Neural cell (in vitro differentiated cells): Measurements from ENCODE around the gene DNAJC11. TPM values are rescaled to one million over a fixed set of nuclear protein-coding genes. Genes with fewer than 3 reads are reported as not detected.

Experiments used
- H2AFZ ChIP-seq: fragments of 200-600, 300-800 bp; sonication (generic), shearing (Covaris generic); 2 replicates; pipeline ENCODE4 v1.6.0; 2014; ENCODE audit warnings: low read depth, mild to moderate bottlenecking, antibody characterized with exemption, low read length, moderate library complexity
- H3F3A ChIP-seq: fragments of 200-600 bp; shearing (Covaris generic); 2 replicates; pipeline ENCODE4 v1.6.1; 2016; ENCODE audit warnings: mild to moderate bottlenecking, moderate library complexity, mixed read lengths, antibody characterized with exemption, low read length; ENCODE audit not compliant: insufficient read depth, poor library complexity, severe bottlenecking
- H3K27ac ChIP-seq: fragments of 200-600, 300-800 bp; sonication (generic), shearing (Covaris generic); 2 replicates; pipeline ENCODE4 v1.5.1; 2014; ENCODE audit warnings: mild to moderate bottlenecking, low read length, moderate library complexity
- H3K27me3 ChIP-seq: fragments of 300-800, 200-600 bp; sonication (generic), shearing (Covaris generic); 2 replicates; pipeline ENCODE4 v1.6.0; 2014; ENCODE audit warnings: mild to moderate bottlenecking, low read depth, low read length, moderate library complexity; ENCODE audit not compliant: insufficient read depth
- H3K36me3 ChIP-seq: fragments of 300-800, 200-600 bp; sonication (generic), shearing (Covaris generic); 2 replicates; pipeline ENCODE4 v1.5.1; 2014; ENCODE audit warnings: mild to moderate bottlenecking, antibody characterized with exemption, low read length, moderate library complexity; ENCODE audit not compliant: insufficient read depth
- H3K4me2 ChIP-seq: fragments of 300-800, 200-600 bp; sonication (generic), shearing (Covaris generic); 2 replicates; pipeline ENCODE4 v1.6.0; 2014; ENCODE audit warnings: mild to moderate bottlenecking, low read length
- H3K4me3 ChIP-seq: fragments of 300-800, 200-600 bp; sonication (generic), shearing (Covaris generic); 2 replicates; pipeline ENCODE4 v1.5.1; 2014; ENCODE audit warnings: mild to moderate bottlenecking, low read length, moderate library complexity
- H3K79me2 ChIP-seq: fragments of 200-600 bp; shearing (Covaris generic); replicated peaks from 2 replicates; pipeline ENCODE4 v1.6.0; 2014; ENCODE audit warnings: mild to moderate bottlenecking, low read length, moderate library complexity; ENCODE audit not compliant: insufficient read depth
- H3K9ac ChIP-seq: fragments of 300-800, 200-600 bp; sonication (generic), shearing (Covaris generic); 2 replicates; pipeline ENCODE4 v1.6.1; 2016; ENCODE audit warnings: mild to moderate bottlenecking, low read length, mixed read lengths
- H3K9me2 ChIP-seq: fragments of 200-600 bp; shearing (Covaris generic); 2 replicates; pipeline ENCODE4 v1.6.1; 2016; ENCODE audit warnings: mild to moderate bottlenecking, low read length, mixed read lengths; ENCODE audit not compliant: insufficient read depth
- H3K9me3 ChIP-seq: fragments of 200-600, 300-800 bp; sonication (generic), shearing (Covaris generic); 2 replicates; pipeline ENCODE4 v1.6.1; 2016; ENCODE audit warnings: mild to moderate bottlenecking, mixed run types, low read length, moderate library complexity, mixed read lengths
- H4K20me1 ChIP-seq: fragments of 200-600 bp; shearing (Covaris generic); 2 replicates; pipeline ENCODE4 v1.6.1; 2016; ENCODE audit warnings: mild to moderate bottlenecking, mixed run types; ENCODE audit not compliant: insufficient read depth
- EP300 ChIP-seq: fragments of 450-650 bp; conservative IDR thresholded peaks from 2 replicates; pipeline ENCODE4 v1.6.1; 2014; ENCODE audit warnings: antibody characterized with exemption, mild to moderate bottlenecking, moderate library complexity; ENCODE audit not compliant: poor library complexity, severe bottlenecking
- EZH2 ChIP-seq: fragments of 200-600, 300-800 bp; shearing (Covaris generic), sonication (generic); IDR thresholded peaks from 2 replicates; pipeline ENCODE4 v1.6.1; 2014; ENCODE audit warnings: antibody characterized with exemption, low read length, borderline replicate concordance, mild to moderate bottlenecking; ENCODE audit not compliant: insufficient read depth, poor library complexity, severe bottlenecking
- MXI1 ChIP-seq: fragments of 450-650 bp; conservative IDR thresholded peaks from 2 replicates; pipeline ENCODE4 v1.6.1; 2014; ENCODE audit warnings: antibody characterized with exemption, mild to moderate bottlenecking; ENCODE audit not compliant: poor library complexity, severe bottlenecking
- POLR2AphosphoS5 ChIP-seq: IDR thresholded peaks from 2 replicates; pipeline ENCODE4 v1.6.1; 2012
- RAD21 ChIP-seq: fragments of 450-650 bp; conservative IDR thresholded peaks from 2 replicates; pipeline ENCODE4 v1.6.1; 2014; ENCODE audit warnings: antibody characterized with exemption, mild to moderate bottlenecking, moderate library complexity
- SMC3 ChIP-seq: fragments of 450-650 bp; conservative IDR thresholded peaks from 2 replicates; pipeline ENCODE4 v1.6.1; 2014; ENCODE audit warnings: antibody characterized with exemption, mild to moderate bottlenecking, moderate library complexity; ENCODE audit not compliant: poor library complexity
- TAF1 ChIP-seq: IDR thresholded peaks from 2 replicates; pipeline ENCODE4 v1.6.1; 2012; ENCODE audit warnings: low read depth
- polyA plus RNA-seq: library from polyadenylated mRNA; depleted of rRNA; stranded (reverse); fragments of >200 nt; gene quantifications from 2 replicates; pipeline ENCODE4 v1.2.3, GENCODE V29; 2014
- TF ChIP-seq, protein P1 (sequence below): IDR thresholded peaks from 2 replicates; pipeline ENCODE4 v1.6.1; 2012; ENCODE audit warnings: borderline replicate concordance
- TF ChIP-seq, protein P2 (sequence below): fragments of 450-650 bp; IDR thresholded peaks from 2 replicates; pipeline ENCODE4 v1.5.1; 2014; ENCODE audit warnings: antibody characterized with exemption, mild to moderate bottlenecking, moderate library complexity; ENCODE audit not compliant: poor library complexity, severe bottlenecking

Gene DNAJC11
- polyA plus RNA-seq, 1 donor from 2014 or later: 28.6 TPM

DNA sequence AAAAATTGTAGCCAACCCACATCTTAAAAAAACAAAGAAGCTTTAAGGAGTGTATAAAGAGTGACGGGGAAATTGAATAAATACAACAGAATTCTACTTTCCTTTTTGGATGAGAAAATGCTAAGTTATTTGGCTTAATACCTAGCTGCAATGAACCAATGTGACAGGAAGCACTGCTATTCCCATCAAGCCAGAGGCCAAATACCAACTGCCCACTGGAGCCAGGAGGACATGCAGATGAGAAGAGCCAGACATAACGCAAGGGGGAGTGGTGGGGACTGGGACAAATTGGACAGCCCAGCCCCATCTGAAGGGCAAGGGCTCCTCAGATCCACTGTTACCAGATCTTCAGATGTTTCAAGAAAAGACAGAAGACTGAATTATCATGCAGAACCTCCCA, 25.7 kb downstream of the DNAJC11 start:
- H2AFZ ChIP-seq: no peak overlapping the region
- no peaks in the 10 kb centered on the region for H3K79me2 ChIP-seq
- TF ChIP-seq RAD21: no peak
- TF ChIP-seq EP300: no peak
- TF ChIP-seq MXI1: no peak
- no peak for TF ChIP-seq SMC3
- TF ChIP-seq EZH2: no peak
- TF ChIP-seq, protein P1, sequence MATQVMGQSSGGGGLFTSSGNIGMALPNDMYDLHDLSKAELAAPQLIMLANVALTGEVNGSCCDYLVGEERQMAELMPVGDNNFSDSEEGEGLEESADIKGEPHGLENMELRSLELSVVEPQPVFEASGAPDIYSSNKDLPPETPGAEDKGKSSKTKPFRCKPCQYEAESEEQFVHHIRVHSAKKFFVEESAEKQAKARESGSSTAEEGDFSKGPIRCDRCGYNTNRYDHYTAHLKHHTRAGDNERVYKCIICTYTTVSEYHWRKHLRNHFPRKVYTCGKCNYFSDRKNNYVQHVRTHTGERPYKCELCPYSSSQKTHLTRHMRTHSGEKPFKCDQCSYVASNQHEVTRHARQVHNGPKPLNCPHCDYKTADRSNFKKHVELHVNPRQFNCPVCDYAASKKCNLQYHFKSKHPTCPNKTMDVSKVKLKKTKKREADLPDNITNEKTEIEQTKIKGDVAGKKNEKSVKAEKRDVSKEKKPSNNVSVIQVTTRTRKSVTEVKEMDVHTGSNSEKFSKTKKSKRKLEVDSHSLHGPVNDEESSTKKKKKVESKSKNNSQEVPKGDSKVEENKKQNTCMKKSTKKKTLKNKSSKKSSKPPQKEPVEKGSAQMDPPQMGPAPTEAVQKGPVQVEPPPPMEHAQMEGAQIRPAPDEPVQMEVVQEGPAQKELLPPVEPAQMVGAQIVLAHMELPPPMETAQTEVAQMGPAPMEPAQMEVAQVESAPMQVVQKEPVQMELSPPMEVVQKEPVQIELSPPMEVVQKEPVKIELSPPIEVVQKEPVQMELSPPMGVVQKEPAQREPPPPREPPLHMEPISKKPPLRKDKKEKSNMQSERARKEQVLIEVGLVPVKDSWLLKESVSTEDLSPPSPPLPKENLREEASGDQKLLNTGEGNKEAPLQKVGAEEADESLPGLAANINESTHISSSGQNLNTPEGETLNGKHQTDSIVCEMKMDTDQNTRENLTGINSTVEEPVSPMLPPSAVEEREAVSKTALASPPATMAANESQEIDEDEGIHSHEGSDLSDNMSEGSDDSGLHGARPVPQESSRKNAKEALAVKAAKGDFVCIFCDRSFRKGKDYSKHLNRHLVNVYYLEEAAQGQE: no peak
- TF ChIP-seq, protein P2, sequence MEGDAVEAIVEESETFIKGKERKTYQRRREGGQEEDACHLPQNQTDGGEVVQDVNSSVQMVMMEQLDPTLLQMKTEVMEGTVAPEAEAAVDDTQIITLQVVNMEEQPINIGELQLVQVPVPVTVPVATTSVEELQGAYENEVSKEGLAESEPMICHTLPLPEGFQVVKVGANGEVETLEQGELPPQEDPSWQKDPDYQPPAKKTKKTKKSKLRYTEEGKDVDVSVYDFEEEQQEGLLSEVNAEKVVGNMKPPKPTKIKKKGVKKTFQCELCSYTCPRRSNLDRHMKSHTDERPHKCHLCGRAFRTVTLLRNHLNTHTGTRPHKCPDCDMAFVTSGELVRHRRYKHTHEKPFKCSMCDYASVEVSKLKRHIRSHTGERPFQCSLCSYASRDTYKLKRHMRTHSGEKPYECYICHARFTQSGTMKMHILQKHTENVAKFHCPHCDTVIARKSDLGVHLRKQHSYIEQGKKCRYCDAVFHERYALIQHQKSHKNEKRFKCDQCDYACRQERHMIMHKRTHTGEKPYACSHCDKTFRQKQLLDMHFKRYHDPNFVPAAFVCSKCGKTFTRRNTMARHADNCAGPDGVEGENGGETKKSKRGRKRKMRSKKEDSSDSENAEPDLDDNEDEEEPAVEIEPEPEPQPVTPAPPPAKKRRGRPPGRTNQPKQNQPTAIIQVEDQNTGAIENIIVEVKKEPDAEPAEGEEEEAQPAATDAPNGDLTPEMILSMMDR: no peak
- no peak for TF ChIP-seq POLR2AphosphoS5
- TF ChIP-seq TAF1: no peak
- H3F3A ChIP-seq: no peaks in the 10 kb centered on the region
- no peaks in the 10 kb centered on the region for H3K9me3 ChIP-seq
- no peaks in the 10 kb centered on the region for H4K20me1 ChIP-seq
- no peak overlapping the region for H3K4me2 ChIP-seq
- H3K27me3 ChIP-seq: no peaks in the 10 kb centered on the region
- no peak overlapping the region for H3K9ac ChIP-seq
- peaks cover 5% of the 10 kb centered on the region for H3K36me3 ChIP-seq
- H3K27ac ChIP-seq: no peak overlapping the region
- no peak overlapping the region for H3K4me3 ChIP-seq
- H3K9me2 ChIP-seq: no peaks in the 10 kb centered on the region

DNA sequence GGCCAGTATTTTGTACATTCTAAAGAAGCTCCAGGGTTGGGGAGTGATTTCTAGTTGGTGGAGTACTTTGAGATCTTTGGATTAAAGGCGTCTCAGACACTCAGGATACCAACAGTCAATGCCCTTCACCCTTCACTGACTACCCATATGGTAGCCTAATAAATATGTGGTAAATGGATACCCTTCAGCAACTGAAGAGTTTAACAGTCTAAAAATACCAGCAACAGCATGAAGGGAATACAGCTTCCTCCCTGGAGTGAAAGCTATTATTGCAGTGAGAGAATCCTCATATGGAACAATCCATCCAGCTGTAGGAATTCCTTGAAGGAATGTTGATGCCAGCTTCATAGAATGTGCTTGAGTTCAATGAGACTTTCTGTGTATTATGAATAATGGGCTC, 26.8 kb downstream of the DNAJC11 start:
- TF ChIP-seq, protein P1: no peak
- TF ChIP-seq TAF1 (no peak), POLR2AphosphoS5 (no peak), RAD21 (no peak), EP300 (no peak), SMC3 (no peak), EZH2 (no peak), MXI1 (no peak)
- TF ChIP-seq, protein P2: no peak
- Histone ChIP-seq H3F3A (no peaks in the 10 kb centered on the region), H3K4me2 (no peak overlapping the region), H3K9me3 (no peaks in the 10 kb centered on the region), H3K27me3 (no peaks in the 10 kb centered on the region), H4K20me1 (no peaks in the 10 kb centered on the region), H3K79me2 (no peaks in the 10 kb centered on the region), H2AFZ (no peak overlapping the region), H3K9ac (no peak overlapping the region), H3K4me3 (no peak overlapping the region), H3K36me3 (peaks cover 5% of the 10 kb centered on the region), H3K9me2 (no peaks in the 10 kb centered on the region), H3K27ac (no peak overlapping the region)
